ENCODE measurements around the gene BICDL2. TPM values are rescaled to one million over a fixed set of nuclear protein-coding genes. Genes with fewer than 3 reads are reported as not detected.

Gene BICDL2
- total and polyA plus RNA-seq, 9 of the 15 experiments (the other 6 are each of a cell fraction or from before 2014, with no cell fraction given) = 0.09 to 0.28 (median 0.09) TPM; not detected in 6

GRCh38 chr16:3015865-3016521, 20.8 kb downstream of the BICDL2 start:
- H3K4me2 ChIP-seq (ENCODE audit: insufficient read depth, low read length) = peak overlapping the region; percentile 42
- 48% methylated on average over 13 of the region's 13 CpGs for WGBS (ENCODE audit: insufficient coverage, low coverage, missing lambda C conversion rate)
- FAIRE-seq (peak; percentile 90), DNase-seq (ENCODE audit: extremely low read depth in 1 of 4, low spot score in 3 of 4) (peak; percentile 37 to 79 (median 54)), ATAC-seq (peak; percentile 32)
- H3K27me3 ChIP-seq (ENCODE audit: control insufficient read depth in 2 of 2, insufficient read depth in 2 of 2, low read length in 2 of 2) = no peaks in the 10 kb centered on the region
- peak overlapping the region; percentile 41; the same call in 1 of the 2 replicates for H2AFZ ChIP-seq (ENCODE audit: low read depth, low read length)
- peak overlapping the region; percentile 41 for H3K27ac ChIP-seq (ENCODE audit: extremely low read depth, low read depth, low read length)
- peaks cover 8% of the 10 kb centered on the region for H3K79me2 ChIP-seq (ENCODE audit: control insufficient read depth, insufficient read depth, low read length)
- intact Hi-C loops (cut with micrococcal nuclease) = no loop called here
- peak overlapping the region; percentile 5 to 87; a peak in 2 of 4 replicates for H3K9ac ChIP-seq (ENCODE audit: insufficient read depth in 1 of 2, low read depth in 2 of 2, low read length in 2 of 2)
- no peak overlapping the region for H3K4me3 ChIP-seq
- ChIA-PET POLR2A (interaction anchor here (0.6 to 0.9 kb wide), 2 partner anchors 9 to 22 kb away, joined by 3 read pairs; no protein-coding TSS in a partner anchor), CTCF (ENCODE audit: low intra/inter-chr PET ratio) (no interaction called here)
- BruUV-seq (replicated peaks) = no TSS peak
- H3K9me3 ChIP-seq (replicated peaks; ENCODE audit: control insufficient read depth, insufficient read depth, low read depth, low read length) = no peaks in the 10 kb centered on the region
- 0 out of 2 replicates have a peak, but pooled peaks cover 4% of the 10 kb centered on the region for H4K20me1 ChIP-seq (replicated peaks; ENCODE audit: control insufficient read depth, insufficient read depth, low read length)
- H3K36me3 ChIP-seq (ENCODE audit: control insufficient read depth, insufficient read depth, low read length) = no peaks in the 10 kb centered on the region
- H3K4me1 ChIP-seq (replicated peaks in 1 of 2; ENCODE audit: control insufficient read depth in 2 of 2, insufficient read depth in 2 of 2, low read length in 2 of 2) = peaks cover 23 to 87% of the 10 kb centered on the region in 2 experiments
- in situ Hi-C loops (cut with MboI) = no loop called here
- peaks cover 3% of the 10 kb centered on the region for H3K9me1 ChIP-seq (ENCODE audit: control insufficient read depth, insufficient read depth, low read length)
- TF ChIP-seq ILF3 (IDR thresholded peaks at IDR 0.05; ENCODE audit: borderline replicate concordance) (no peak), NFE2 (IDR thresholded peaks at IDR 0.05; ENCODE audit: low read depth) (peak; percentile 46; the same call in 1 of the 2 replicates), ZFX (CRISPR knock-in tag; IDR thresholded peaks at IDR 0.05) (peak; percentile 30), REST (IDR thresholded peaks at IDR 0.05; ENCODE audit: borderline replicate concordance) (no peak), REST (CRISPR knock-in tag; IDR thresholded peaks at IDR 0.05; ENCODE audit: low read depth) (no peak), POU5F1 (IDR thresholded peaks at IDR 0.05; ENCODE audit: borderline replicate concordance, low read depth, low read length, partially characterized antibody) (no peak), THAP7 (CRISPR knock-in tag; IDR thresholded peaks at IDR 0.05) (no peak), CEBPB (tag; IDR thresholded peaks at IDR 0.05) (no peak), ELF2 (CRISPR knock-in tag; IDR thresholded peaks at IDR 0.05) (no peak), PHF20 (IDR thresholded peaks at IDR 0.05; ENCODE audit: partially characterized antibody) (no peak), ZNF175 (CRISPR knock-in tag; IDR thresholded peaks at IDR 0.05; ENCODE audit: low read depth) (no peak), NONO (IDR thresholded peaks at IDR 0.05; ENCODE audit: low read depth in 2 of 2, low read length in 1 of 2) (no peak), IFI16 (CRISPR knock-in tag; IDR thresholded peaks at IDR 0.05) (no peak)

Measured in K562 (cell line).